DMS53 (cell line): ENCODE results near the gene CSF1.
A peak's percentile ranks its signal among the peaks of the same experiment; 100 is the strongest.

Experiments
- DNase-seq: peaks from one replicate; lab custom pipeline; 2025; lab: John Stamatoyannopoulos, UW

CSF1 gene

DNA sequence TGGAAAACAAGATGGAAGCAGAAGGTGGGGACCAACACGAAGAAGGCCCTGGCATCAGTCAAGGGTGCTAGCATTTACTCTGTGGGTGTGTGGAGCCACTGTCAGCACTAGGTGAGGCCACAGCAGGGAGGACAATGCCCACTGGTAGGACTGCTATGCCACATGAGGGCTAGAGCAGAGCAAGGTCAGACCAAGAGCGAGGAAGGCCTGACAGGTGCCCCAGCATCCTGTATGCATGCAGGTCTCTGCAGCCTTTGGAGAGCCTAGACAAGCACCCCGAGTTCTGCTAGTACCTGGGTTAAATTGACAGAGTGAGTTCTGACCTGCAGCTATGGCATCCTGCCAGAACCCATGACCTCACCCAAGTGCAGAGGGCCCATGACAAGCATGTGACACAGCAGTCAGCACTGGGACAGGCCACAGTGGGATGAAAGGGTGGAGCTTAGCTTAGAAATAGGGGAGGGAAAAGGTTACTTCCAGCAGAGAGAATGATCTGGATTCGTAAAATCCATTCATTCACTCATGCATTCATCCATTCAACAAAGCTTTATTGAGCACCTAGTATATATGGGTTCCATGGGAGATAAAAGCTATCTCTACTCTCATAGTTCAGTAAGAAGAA, 9.0 kb upstream of the CSF1 start:
- DNase-seq = peak; percentile 74

DNA sequence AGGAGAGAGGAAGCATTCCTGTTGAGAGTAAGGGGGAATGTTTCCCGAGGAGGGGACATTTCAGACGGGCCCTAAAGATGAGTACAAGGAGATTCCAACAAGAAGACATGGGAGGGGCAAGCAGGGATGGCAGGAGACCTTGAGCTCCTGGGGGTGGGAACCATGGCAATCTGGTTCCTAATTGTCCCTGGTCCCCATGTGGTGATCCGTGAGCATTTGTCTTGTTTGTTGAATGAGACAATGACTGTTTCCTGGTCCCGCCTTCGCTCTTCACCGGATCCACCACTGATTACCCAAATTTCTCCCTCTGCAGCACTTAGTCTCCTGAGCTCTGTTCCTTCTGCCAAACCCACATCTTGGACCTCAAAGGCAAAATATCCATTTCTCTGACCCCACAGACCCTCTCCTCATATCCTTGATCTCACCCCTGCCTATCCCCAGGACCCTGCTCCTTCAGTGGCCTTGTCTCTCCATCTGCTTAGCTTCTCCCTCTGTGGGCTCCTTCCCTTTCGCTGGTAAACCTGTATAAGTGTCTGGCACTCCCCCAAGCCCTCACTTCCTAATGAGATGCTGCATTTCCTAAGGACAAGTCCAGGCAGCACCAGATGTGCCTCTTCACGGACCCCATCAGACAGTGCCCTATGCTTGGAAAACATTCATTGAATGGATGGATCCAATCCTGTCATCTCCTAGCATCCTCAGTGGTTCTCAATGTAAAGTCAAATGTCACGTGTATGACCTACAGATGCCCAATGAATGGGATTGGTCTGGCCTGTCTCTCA, 8.3 kb upstream of the CSF1 start:
- DNase-seq = no peak

DNA sequence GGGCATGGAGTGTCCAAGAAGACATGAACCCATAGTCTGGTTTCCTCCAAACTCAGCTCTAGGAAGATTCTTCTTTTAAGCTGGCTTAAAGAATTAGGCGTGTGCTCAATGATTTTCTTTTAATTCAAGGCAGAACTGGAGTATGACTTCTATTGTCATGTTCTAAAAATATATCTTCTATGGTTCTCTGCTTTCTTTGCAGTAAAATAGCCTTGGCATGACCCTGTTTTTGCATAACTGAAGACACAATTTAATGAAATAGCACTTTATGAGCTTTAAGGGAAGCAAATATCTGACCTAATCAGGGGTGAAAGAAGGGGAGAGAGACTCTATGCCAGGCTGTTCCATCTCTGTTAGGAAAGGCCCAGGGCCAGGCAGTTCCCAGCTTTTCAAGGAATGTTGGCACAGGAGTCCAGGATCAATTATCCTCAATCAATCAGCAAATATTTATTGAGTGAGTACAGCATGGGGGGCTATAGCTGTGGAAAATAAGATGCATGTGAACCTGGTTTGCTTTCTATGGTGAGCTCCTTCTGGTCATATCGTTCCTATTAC, 7.2 kb upstream of the CSF1 start:
- DNase-seq = no peak

DNA sequence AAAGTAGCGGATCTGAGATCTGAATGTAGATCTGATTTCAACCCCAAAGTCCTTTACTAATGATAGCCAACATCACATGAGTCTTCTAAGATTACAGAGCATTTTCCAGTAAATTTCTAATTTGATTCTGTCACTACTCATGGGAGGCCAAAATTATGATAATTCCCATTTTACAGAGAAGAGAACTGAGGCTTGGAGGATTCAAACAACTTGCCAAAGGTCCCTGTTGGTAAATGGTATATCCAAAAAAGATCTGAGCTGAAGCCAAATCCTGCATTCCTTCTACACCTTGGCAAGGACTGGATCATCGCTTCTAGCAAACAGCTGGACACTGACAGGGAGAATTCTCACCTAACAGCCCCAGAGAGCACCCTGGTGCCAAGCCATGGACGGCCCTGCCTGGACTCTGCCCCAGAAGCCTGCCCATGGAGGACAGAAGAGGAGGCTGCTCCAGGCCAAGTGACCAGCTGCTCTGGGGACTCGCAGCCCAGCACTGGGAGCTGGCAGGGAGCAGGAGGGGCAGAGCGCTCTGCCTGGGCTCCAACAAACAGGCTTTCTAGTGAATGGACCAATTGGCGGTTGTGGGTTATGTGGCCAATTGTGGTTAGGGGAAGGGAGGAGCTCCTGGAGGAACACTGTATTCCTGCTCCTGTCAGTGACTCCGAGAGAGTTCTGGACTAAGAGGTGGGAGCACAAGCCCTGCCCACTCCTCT, 6.4 kb upstream of the CSF1 start:
- DNase-seq = no peak

DNA sequence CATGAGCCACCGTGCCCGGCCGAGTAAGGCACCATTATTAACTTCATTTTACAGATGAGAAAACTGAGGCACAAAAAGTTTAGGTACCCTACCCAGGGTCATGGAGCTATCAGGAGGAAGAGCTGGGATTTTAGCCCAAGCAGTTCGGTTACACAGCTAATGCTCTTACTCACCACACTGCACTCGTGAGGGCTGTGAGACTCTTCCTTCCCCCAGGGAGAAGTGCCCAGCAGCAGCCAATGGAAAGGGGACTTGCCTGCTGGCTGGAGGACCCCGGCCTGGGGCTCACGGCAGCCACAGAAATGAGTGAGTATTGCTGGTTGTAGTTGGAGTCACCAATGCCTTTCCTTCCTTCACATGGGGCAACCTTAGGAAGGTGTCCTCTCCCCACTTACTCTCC, 5.2 kb upstream of the CSF1 start:
- no peak for DNase-seq

DNA sequence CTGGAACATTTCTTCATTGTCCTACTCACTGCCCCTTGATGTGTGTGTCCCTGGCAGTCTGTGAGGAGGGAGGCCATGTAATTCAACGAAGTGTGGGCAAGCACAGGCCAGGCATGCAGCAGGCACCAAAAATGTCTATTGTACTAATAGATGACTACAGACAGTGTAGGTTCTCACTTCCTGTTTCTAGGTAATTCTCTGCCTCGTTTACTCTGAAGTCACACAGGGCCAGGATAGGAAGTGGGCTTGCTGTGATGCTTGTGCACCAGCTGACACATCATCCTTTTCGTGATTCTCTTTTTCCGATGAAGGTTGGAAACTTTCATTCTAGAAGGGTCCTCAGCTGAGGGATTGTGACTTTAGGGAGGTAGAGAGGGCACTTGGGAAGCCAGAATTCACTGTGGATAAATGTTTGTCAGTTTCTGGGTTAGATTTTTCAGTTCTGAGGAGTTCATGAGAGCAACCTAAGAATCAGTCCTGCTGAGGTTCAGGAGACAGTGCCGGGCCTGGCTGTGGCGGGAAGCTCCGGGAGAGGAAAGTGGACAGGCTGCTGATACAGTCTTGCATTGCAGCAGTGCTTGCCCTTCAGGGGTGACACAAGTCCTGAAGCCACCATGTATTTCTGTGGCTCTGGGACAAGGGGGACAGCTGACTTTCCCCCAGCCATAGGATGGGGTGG, 4.3 kb upstream of the CSF1 start:
- peak; percentile 34 for DNase-seq

DNA sequence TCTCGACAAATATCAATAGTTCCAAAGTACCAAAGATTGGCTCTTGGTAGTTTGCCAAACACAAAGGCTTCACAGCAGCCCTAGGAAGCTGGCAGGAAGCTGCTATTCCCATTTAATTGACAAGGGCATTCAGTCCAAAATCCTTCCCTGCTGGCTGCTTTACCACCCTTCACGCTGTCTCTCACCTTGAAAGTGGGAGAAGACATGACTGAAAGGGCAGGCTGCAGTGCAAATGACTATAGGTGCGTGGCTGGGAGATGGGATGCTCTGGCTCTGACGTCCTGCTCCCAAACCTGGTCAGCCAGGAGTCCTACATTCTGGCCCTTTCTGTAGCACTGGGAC, 3.8 kb upstream of the CSF1 start:
- DNase-seq = no peak

DNA sequence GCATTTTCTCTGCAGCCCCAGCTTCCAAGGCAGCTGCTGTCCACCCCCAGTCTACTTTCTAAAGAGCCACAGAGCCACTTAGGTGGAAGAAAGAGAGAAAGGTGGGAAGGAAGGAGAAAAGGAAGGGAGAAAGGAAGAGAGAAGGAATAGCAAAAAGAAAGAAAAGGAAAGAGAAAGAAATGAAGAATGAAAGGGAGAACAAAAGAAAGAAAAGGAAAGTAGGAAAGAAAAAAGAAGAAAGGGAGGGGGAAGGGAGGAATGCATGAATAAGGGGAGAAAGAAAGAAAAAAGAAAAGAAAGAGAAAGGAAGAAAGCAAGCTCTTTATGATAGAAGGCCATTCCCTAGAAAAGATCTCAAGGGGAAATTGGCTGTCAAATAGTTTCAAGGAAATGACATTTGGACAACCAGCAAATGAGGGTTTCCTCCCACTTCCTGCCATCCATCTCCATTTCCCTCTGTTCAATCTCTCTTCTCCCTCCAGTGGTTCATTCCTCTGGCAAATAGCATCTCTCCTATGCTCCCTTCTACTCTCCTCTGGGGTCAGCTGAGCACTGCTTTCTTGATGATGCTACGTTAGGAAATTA, 3.4 kb upstream of the CSF1 start:
- no peak for DNase-seq

DNA sequence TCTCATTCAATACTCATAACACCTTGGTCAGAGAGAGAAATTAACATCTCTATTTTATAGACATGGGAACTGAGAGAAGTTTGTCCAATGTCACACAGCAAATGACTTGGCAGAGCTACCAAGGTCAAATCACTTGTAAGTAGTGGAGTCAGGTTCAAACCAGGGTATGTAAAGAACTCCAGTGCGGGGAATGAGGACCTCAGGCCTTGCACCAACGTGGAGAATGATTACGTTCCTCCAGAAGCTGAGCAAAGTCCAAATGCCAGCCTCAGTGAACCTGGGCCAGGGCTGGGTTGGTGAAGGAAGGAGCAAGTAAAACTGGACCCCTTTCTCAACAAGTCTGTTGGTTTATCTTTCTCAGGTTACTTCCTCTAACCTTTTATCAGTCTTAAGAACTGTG, 1.8 kb upstream of the CSF1 start:
- no peak for DNase-seq

DNA sequence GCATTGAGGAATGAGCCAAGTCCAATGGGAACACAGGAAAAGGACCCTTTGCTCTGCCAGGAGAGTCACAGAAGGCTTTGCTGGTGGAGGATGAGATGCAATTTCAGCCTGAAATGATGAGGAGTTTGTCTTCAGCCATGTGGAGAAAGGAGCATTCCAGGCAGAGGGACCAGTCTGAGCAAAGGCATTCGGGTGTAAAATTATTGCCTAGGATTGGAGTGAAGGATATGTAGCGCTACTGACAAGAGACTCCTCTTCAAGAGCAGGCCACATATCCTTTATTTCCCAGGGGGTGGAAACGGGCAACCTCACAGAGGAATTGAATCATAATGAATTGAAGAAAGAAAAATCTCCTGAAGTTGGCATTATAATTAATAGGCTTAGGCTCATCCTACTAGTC, 1.1 kb upstream of the CSF1 start:
- DNase-seq = no peak

DNA sequence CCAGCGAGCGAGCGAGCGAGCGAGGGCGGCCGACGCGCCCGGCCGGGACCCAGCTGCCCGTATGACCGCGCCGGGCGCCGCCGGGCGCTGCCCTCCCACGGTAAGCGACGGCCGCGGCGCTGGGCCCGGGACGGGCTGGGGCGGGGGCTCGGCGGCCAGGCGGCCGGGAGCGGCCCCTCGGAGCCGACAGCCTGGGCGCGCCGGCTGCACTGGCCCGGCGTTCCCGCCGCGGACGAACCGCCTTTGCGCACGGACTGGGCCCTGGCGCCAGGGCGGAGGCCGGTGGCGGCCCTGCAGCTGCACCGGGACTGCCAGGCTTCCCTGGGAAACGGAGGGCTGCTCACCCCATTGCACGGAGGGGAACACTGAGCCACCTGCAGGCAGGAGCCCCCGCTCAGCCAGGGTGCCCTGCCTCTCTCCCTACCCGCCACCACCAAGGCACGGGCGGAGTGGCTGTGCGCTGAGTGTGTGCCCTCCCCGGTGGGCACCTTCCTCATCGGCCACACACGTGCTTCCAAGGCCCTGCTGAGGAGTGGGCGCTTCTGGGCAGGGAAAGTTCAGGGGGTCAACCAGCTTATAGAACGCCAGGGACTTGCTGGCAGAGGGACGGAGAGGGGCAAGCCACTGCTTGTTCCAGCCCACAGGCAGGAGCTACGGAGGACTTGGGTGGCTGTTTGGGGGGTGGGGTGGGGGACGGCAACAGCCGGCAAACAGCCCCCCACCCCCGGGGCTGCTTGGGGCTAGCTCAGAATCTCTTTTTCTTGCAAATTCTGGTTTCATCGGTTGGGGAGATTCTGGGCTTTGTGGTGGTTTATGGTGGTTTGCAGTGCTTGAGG, 532 bp downstream of the CSF1 start:
- peak; percentile 75 for DNase-seq

DNA sequence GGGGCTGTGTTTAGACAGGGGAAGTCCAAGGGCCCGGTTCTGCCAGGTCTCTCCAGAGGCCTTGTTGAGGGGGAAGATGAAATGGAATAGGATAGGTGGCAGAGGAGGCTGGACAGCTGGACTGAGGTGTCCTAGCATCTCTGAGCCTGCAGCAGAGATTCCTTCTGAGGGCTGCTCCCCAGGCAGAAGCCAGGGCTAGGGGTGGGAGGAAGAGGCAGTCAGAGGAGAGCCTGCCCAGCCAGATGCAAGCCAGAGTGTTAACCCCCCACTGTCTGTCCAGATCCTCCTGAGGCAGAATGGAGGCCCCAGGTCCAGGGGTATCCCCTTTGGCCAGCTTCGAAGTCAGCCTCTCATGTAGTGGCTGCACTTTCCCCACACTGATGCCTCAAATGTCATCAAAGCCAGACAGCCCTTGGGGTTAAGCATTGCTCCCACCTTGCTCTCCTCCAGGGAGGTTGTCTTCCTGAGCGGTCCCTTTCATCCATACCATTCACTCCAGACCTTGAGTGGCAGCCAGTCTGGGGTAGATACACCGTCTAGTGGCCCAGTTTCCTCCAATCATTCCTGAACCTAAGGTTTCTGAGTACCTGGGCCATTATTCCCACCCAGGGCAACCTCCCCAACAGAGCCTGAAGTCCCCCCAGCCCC, 1.7 kb downstream of the CSF1 start:
- DNase-seq = no peak

DNA sequence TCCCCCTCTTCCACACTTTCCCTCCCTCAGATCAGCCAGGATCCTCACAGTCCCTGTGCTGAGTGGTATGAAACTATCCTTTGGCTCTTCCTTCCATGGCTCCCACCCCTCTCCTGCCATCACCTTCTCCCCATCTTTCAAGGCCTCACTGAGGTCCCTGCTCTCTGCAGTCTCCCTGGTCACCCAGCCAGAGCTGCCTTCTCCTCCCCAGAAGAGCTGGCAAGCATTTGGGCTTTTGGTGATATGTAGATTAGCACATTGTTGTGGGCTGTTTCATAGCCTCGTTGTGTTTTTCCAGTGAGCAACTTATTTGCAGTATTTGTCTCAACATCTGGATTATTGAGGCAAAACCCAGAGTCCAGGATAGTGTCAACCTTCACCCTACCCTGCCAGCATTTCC, 2.2 kb downstream of the CSF1 start:
- no peak for DNase-seq

DNA sequence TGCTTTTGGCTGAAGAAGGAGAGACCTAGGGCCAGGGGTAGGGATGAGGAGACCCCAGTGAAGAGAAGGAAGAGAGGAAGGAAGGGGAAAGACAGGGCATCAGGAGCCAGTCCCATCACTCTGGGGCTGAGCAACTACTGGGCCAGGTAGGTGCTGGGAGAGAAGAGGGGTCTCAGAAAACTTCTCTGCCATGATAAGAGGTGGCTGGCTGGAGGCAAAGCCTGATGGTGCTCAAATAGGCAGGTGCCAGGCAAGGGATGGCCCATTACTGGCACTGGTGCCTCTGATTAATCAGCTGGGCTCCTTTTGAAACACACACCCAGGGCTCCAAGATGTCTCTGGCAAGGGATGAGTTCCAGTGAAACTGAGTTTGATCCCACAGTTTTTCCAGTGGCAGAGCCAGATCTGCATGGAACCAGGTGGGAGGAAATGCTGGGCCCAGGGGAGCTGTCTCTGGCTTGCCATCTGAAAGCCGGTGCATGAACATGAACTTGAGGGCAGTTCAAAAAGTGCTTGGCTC, 2.8 kb downstream of the CSF1 start:
- DNase-seq = no peak

DNA sequence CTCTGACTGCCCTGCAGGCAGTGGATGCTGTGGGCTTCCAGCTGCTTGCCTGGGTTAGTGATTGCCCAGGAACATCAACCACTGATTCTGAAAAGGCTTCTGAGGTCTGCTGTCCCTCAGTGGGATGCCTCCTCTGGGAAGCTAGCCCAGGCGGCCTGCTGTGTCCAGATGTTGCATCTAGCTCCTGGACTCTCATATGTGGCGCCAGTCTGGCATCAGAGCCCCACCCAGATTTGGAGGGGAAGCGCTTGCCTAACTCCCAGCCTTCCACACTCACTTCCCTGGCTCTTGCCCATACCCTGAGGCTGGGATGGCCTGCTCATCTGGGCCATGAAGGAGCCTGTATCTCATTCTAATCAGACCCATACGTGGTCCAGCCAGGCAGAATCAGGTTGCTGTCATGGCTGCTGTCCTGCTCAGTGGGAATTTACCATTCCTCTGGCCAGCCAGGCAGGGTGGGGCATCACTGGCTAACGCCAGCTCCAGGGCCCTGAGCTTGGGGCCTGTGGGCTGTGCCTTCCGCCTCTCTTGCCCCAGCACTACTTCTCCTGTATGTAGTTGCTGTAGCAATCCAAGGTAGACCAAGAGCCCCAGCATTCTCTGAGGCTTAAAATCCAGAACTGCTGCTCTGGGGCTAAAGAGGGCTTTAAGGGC, 4.1 kb downstream of the CSF1 start:
- DNase-seq = no peak

DNA sequence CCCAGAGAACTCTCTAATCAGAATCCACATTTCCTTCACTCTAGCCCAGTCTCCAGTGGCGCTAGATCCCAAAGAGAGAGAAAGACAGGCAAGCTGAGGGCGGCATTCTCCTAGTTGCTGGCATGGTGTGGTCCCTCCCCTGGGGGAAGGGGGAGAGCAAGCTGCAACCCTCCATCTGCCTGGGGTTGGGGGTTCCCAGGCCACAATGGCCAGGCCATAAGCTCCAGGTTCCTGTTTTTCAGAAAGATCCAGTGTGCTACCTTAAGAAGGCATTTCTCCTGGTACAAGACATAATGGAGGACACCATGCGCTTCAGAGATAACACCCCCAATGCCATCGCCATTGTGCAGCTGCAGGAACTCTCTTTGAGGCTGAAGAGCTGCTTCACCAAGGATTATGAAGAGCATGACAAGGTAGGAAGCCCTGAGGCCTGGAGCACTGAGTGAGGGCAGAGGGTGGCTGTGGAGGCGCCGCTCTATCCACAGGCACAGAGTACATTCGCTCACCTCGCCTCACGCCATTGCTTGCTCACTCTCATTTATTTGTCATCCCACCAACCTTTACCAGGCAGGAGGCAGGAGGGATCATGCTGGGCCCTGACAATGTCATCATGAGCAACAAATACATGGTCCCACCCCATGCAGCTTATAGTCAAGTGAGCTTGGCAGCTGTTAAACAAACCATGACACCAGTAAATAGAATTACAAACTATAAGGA, 6.6 kb downstream of the CSF1 start:
- DNase-seq = no peak

DNA sequence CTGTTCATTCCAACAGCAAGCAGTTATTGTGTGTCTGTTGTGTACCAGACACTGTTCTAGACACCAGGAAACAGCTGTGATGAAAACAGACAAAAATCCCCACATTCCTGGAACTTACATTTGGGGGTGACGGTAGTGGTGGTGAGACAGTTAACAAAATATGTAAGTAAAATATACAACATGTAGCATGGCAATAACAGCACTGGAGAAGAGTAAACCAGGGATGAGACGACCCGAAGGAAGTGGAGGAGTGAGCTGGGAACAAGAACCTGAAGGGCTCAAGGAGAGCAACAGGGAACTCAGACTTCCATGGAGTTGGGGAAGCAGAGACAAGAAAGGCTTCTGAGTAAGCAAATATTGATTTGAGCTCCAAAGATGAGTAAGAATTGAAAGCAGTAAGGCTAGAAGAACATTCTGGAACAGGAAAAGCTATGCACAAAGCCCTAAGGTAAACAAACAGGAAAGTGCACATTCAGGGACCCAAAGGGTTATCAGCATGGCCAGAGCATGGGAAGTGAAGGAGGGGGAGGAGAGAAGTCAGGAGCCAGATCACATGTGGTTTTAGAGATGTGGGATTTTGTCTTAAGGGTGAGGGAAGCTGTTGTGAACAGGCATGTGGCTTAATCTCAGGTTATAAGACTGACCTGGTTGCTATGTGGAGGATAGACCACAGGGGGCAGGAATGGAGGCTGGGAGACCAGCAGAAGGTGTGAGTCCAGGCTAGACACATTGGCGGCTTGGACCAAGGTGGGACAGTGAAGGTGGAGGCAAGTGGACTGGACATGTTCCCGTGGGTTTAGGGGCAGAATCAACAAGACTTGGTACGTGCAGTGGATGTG, 7.3 kb downstream of the CSF1 start:
- peak; percentile 34 for DNase-seq

DNA sequence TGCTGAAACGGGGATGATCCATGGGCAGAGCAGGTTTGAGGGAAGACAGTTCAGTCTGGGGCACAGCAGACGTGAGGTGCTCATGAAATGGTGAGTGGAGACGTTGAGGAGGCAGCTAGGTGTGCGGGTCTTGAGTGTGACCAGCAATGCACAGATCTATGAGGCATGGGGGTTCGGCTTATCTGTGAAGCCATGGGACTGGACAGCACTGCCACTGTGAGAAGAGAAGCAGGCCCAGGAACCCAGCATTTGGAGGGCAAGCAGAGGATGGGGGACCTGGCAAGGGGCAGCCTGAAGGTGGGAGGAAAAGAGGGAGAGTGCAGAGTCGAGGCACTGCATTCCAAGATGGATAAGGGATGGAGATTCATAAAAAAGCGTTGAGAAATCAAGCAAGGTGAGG, 8.0 kb downstream of the CSF1 start:
- DNase-seq = no peak
